ENCODE measurements around the gene SAMD5.

Gene SAMD5

GRCh38 chr6:147508042-147508865 lies at the start of gene SAMD5:
SAMD5 (plus strand) TSS chr6:147508690; CDS start chr6:147508929, 239 bp downstream.
- TF ChIP-seq CTCF (conservative IDR thresholded peaks at IDR 0.05; ENCODE audit: low read depth), result no peak
- DNase-seq (ENCODE audit: low spot score), result peak; percentile 69
- POLR2A ChIA-PET (ENCODE audit: low non-redundant PET), result no interaction called here
- CTCF ChIA-PET, result interaction anchor here (0.6 to 0.7 kb wide), 2 partner anchors 298 to 665 kb away, joined by 3 read pairs; no protein-coding TSS in a partner anchor
- H3K27ac ChIP-seq, result no peak within 1 kb of the TSS

GRCh38 chr6:147459780-147460179 lies 48.7 kb upstream of the SAMD5 start:
- no peak for TF ChIP-seq CTCF (conservative IDR thresholded peaks at IDR 0.05; ENCODE audit: low read depth)
- ChIA-PET POLR2A (ENCODE audit: low non-redundant PET) (no interaction called here), CTCF (no interaction called here)
- DNase-seq (ENCODE audit: low spot score), result no peak
- no peak overlapping the region for H3K27ac ChIP-seq

GRCh38 chr6:147463651-147464050 lies 44.8 kb upstream of the SAMD5 start:
- DNase-seq (ENCODE audit: low spot score), result no peak
- no peak for TF ChIP-seq CTCF (conservative IDR thresholded peaks at IDR 0.05; ENCODE audit: low read depth)
- CTCF ChIA-PET, result no interaction called here
- POLR2A ChIA-PET (ENCODE audit: low non-redundant PET), result no interaction called here
- no peak overlapping the region for H3K27ac ChIP-seq

- ChIA-PET POLR2A (ENCODE audit: low non-redundant PET) (no interaction called here), CTCF (no interaction called here)
- no peak overlapping the region for H3K27ac ChIP-seq
- no peak for TF ChIP-seq CTCF (conservative IDR thresholded peaks at IDR 0.05; ENCODE audit: low read depth)
- DNase-seq (ENCODE audit: low spot score), result no peak
Measured at GRCh38 chr6:147467428-147467827, 41.1 kb upstream of the SAMD5 start.

- ChIA-PET POLR2A (ENCODE audit: low non-redundant PET) (no interaction called here), CTCF (no interaction called here)
- no peak for TF ChIP-seq CTCF (conservative IDR thresholded peaks at IDR 0.05; ENCODE audit: low read depth)
- DNase-seq (ENCODE audit: low spot score), result no peak
- no peak overlapping the region for H3K27ac ChIP-seq
Measured at GRCh38 chr6:147467886-147468285, 40.6 kb upstream of the SAMD5 start.

- ChIA-PET POLR2A (ENCODE audit: low non-redundant PET) (no interaction called here), CTCF (no interaction called here)
- TF ChIP-seq CTCF (conservative IDR thresholded peaks at IDR 0.05; ENCODE audit: low read depth), result no peak
- no peak for DNase-seq (ENCODE audit: low spot score)
- no peak overlapping the region for H3K27ac ChIP-seq
Measured at GRCh38 chr6:147468634-147469033, 39.9 kb upstream of the SAMD5 start.

Measured in RWPE1 (cell line).